Trophoblast cell (in vitro differentiated cells and primary cell): ENCODE measurements around the gene TUFT1.

Experiments
- DNase-seq, 2 donors: peaks; one replicate each; pipeline ENCODE4 v3.0.0-alpha.2; 2016
- H2AFZ ChIP-seq: 2 replicates; pipeline ENCODE4 v1.6.1; 2013; ENCODE audit warnings: low read length, moderate library complexity, mild to moderate bottlenecking; ENCODE audit not compliant: insufficient read depth, poor library complexity
- H2AK5ac ChIP-seq: 2 replicates; pipeline ENCODE4 v1.6.1; 2013; ENCODE audit warnings: mild to moderate bottlenecking, low read length
- H2BK120ac ChIP-seq: 2 replicates; pipeline ENCODE4 v1.6.1; 2013; ENCODE audit warnings: low read length, mild to moderate bottlenecking, moderate library complexity; ENCODE audit not compliant: insufficient read depth, poor library complexity
- H2BK12ac ChIP-seq: 2 replicates; pipeline ENCODE4 v1.6.1; 2013; ENCODE audit warnings: mild to moderate bottlenecking, low read length, moderate library complexity
- H2BK5ac ChIP-seq: 2 replicates; pipeline ENCODE4 v1.6.1; 2013; ENCODE audit warnings: low read length, low read depth, moderate library complexity, mild to moderate bottlenecking; ENCODE audit not compliant: poor library complexity
- H3K14ac ChIP-seq: 2 replicates; pipeline ENCODE4 v1.6.1; 2013; ENCODE audit warnings: mild to moderate bottlenecking, low read length
- H3K18ac ChIP-seq: 2 replicates; pipeline ENCODE4 v1.6.1; 2013; ENCODE audit warnings: mild to moderate bottlenecking, low read length
- H3K23ac ChIP-seq: 2 replicates; pipeline ENCODE4 v1.6.1; 2013; ENCODE audit warnings: low read length
- H3K27ac ChIP-seq: 2 replicates; pipeline ENCODE4 v1.5.1; 2013; ENCODE audit warnings: low read depth, mild to moderate bottlenecking, inconsistent platforms, low read length, moderate library complexity
- H3K27me3 ChIP-seq: 2 replicates; pipeline ENCODE4 v1.6.1; 2013; ENCODE audit warnings: inconsistent platforms, mild to moderate bottlenecking, low read length, moderate library complexity; ENCODE audit not compliant: insufficient read depth
- H3K36me3 ChIP-seq, 2 experiments: 1 replicate in 1 of 2; 2 replicates in 1 of 2; pipeline ENCODE4 v1.6.1; 2013; ENCODE audit warnings: low read length in 2 of 2, mild to moderate bottlenecking in 2 of 2, moderate library complexity in 1 of 2; ENCODE audit not compliant: insufficient read depth in 2 of 2, control insufficient read depth in 1 of 2
- H3K4ac ChIP-seq: 2 replicates; pipeline ENCODE4 v1.6.1; 2013; ENCODE audit warnings: low read depth, mild to moderate bottlenecking, low read length, moderate library complexity
- H3K4me1 ChIP-seq, 2 experiments: 1 replicate in 1 of 2; 2 replicates in 1 of 2; pipeline ENCODE4 v1.6.1; 2013; ENCODE audit warnings: low read length in 2 of 2, mild to moderate bottlenecking in 2 of 2, moderate library complexity in 1 of 2; ENCODE audit not compliant: insufficient read depth in 2 of 2, control insufficient read depth in 1 of 2
- H3K4me2 ChIP-seq: 2 replicates; pipeline ENCODE4 v1.6.1; 2013; ENCODE audit warnings: inconsistent platforms, mild to moderate bottlenecking, low read length, moderate library complexity
- H3K4me3 ChIP-seq: 2 replicates; pipeline ENCODE4 v1.5.1; 2013; ENCODE audit warnings: mild to moderate bottlenecking, low read depth, low read length, inconsistent platforms
- H3K79me1 ChIP-seq: one replicate; pipeline ENCODE4 v1.6.1; 2013; ENCODE audit warnings: low read length
- H3K79me2 ChIP-seq: 2 replicates; pipeline ENCODE4 v1.6.1; 2013; ENCODE audit warnings: low read length, mild to moderate bottlenecking; ENCODE audit not compliant: control insufficient read depth, insufficient read depth, poor library complexity
- H3K9ac ChIP-seq: 2 replicates; pipeline ENCODE4 v1.6.1; 2013; ENCODE audit warnings: mild to moderate bottlenecking, low read length
- H3K9me3 ChIP-seq: 2 replicates; pipeline ENCODE4 v1.6.1; 2013; ENCODE audit warnings: low read depth, mild to moderate bottlenecking, control low read depth, inconsistent platforms, low read length; ENCODE audit not compliant: insufficient read depth
- H4K12ac ChIP-seq: 2 replicates; pipeline ENCODE4 v1.6.1; 2013; ENCODE audit warnings: low read depth, mild to moderate bottlenecking, low read length, moderate library complexity
- H4K8ac ChIP-seq: 2 replicates; pipeline ENCODE4 v1.6.1; 2013; ENCODE audit warnings: low read depth, mild to moderate bottlenecking, low read length, moderate library complexity
- H4K91ac ChIP-seq: one replicate; pipeline ENCODE4 v1.6.1; 2013; ENCODE audit warnings: low read depth, mild to moderate bottlenecking, low read length, moderate library complexity
- WGBS: extraction: QIAGEN DNeasy Blood & Tissue Kit; methylation state at CpG from one replicate; pipeline ENCODE4 v1.1.7; 2013; ENCODE audit warnings: missing lambda C conversion rate; ENCODE audit not compliant: insufficient read length, insufficient coverage; ENCODE audit errors: extremely low coverage; 5-methylcytosine and 5-hydroxymethylcytosine counted together

The TUFT1 gene

GRCh38 chr1:151611288-151611790, 71.2 kb downstream of the TUFT1 start:
- no peak overlapping the region for H3K14ac ChIP-seq
- no peak overlapping the region for H3K4ac ChIP-seq
- peaks cover 16% of the 10 kb centered on the region for H3K79me1 ChIP-seq
- H2BK120ac ChIP-seq = no peak overlapping the region
- H3K23ac ChIP-seq = no peak overlapping the region
- DNase-seq = peak; percentile 95 to 99
- H3K4me1 ChIP-seq = peaks cover 14 to 15% of the 10 kb centered on the region in 2 experiments
- H3K9ac ChIP-seq = no peak overlapping the region
- H3K9me3 ChIP-seq = no peaks in the 10 kb centered on the region
- H3K4me2 ChIP-seq = peak overlapping the region; percentile 30
- H3K4me3 ChIP-seq = no peak overlapping the region
- no peak overlapping the region for H2BK5ac ChIP-seq
- H2AK5ac ChIP-seq = no peak overlapping the region
- H3K36me3 ChIP-seq = no peaks in the 10 kb centered on the region
- no peak overlapping the region for H2BK12ac ChIP-seq
- no peak overlapping the region for H4K8ac ChIP-seq
- H3K79me2 ChIP-seq = peaks cover 8% of the 10 kb centered on the region
- H4K91ac ChIP-seq = peak overlapping the region; percentile 29
- no peak overlapping the region for H3K18ac ChIP-seq
- H3K27me3 ChIP-seq = no peaks in the 10 kb centered on the region
- no peak overlapping the region for H2AFZ ChIP-seq
- no peak overlapping the region for H4K12ac ChIP-seq
- WGBS = no CpG with 5 or more reads among the region's 6 CpGs
- H3K27ac ChIP-seq = peak overlapping the region; percentile 49

GRCh38 chr1:151611832-151612500, 71.9 kb downstream of the TUFT1 start, which contains the start of gene SNX27:
Gene SNX27, plus strand, starts transcription at chr1:151612050. Its CDS starts 152 bp downstream, at chr1:151612202.
- Histone ChIP-seq H3K27ac (peak within 1 kb of the TSS; percentile 78), H3K23ac (no peak within 1 kb of the TSS), H4K12ac (peak within 1 kb of the TSS; percentile 82), H3K9me3 (no peaks in the 10 kb centered on the region), H3K79me2 (peaks cover 8% of the 10 kb centered on the region), H2AK5ac (peak within 1 kb of the TSS; percentile 56), H3K14ac (peak within 1 kb of the TSS; percentile 95), H3K9ac (peak within 1 kb of the TSS; percentile 83), H3K4me3 (peak within 1 kb of the TSS; percentile 98), H3K4me2 (peak within 1 kb of the TSS; percentile 55), H3K18ac (peak within 1 kb of the TSS; percentile 97), H3K27me3 (no peaks in the 10 kb centered on the region), H4K8ac (peak within 1 kb of the TSS; percentile 98), H3K79me1 (peaks cover 14% of the 10 kb centered on the region), H2BK120ac (peak within 1 kb of the TSS; percentile 94), H3K4me1 (peaks cover 12% of the 10 kb centered on the region in 2 experiments), H2AFZ (peak within 1 kb of the TSS; percentile 97), H3K36me3 (no peaks in the 10 kb centered on the region), H2BK5ac (peak within 1 kb of the TSS; percentile 92), H2BK12ac (peak within 1 kb of the TSS; percentile 67), H3K4ac (peak within 1 kb of the TSS; percentile 75), H4K91ac (peak within 1 kb of the TSS; percentile 98)
- peak; percentile 88 to 89 for DNase-seq
- no CpG with 5 or more reads among the region's 79 CpGs for WGBS

GRCh38 chr1:151612501-151613281, 72.6 kb downstream of the TUFT1 start:
- Histone ChIP-seq H3K4me3 (peak overlapping the region; percentile 98), H3K4me2 (peak overlapping the region; percentile 55), H3K23ac (no peak overlapping the region), H2AFZ (peak overlapping the region; percentile 97), H3K79me2 (peaks cover 8% of the 10 kb centered on the region), H4K91ac (peak overlapping the region; percentile 98), H3K9me3 (no peaks in the 10 kb centered on the region), H3K27me3 (no peaks in the 10 kb centered on the region), H3K27ac (peak overlapping the region; percentile 78), H3K9ac (peak overlapping the region; percentile 83), H2BK120ac (peak overlapping the region; percentile 94), H2BK5ac (peak overlapping the region; percentile 92), H2BK12ac (no peak overlapping the region), H3K79me1 (peaks cover 11% of the 10 kb centered on the region), H4K12ac (peak overlapping the region; percentile 82), H3K18ac (peak overlapping the region; percentile 97), H3K36me3 (no peaks in the 10 kb centered on the region), H2AK5ac (peak overlapping the region; percentile 56), H3K14ac (peak overlapping the region; percentile 95), H4K8ac (peak overlapping the region; percentile 98), H3K4ac (peak overlapping the region; percentile 75), H3K4me1 (peaks cover 9 to 11% of the 10 kb centered on the region in 2 experiments)
- WGBS = no CpG with 5 or more reads among the region's 44 CpGs
- DNase-seq = no peak

- H3K18ac ChIP-seq = peak overlapping the region; percentile 47
- peaks cover 8% of the 10 kb centered on the region for H3K79me2 ChIP-seq
- no peak overlapping the region for H4K12ac ChIP-seq
- H3K9ac ChIP-seq = no peak overlapping the region
- no peaks in the 10 kb centered on the region for H3K36me3 ChIP-seq
- no peak overlapping the region for H2BK12ac ChIP-seq
- no peak overlapping the region for H4K8ac ChIP-seq
- no peaks in the 10 kb centered on the region for H3K27me3 ChIP-seq
- peak overlapping the region; percentile 28 for H3K4ac ChIP-seq
- H3K27ac ChIP-seq = no peak overlapping the region
- H3K4me1 ChIP-seq = peaks cover 6 to 10% of the 10 kb centered on the region in 2 experiments
- no peak overlapping the region for H2BK5ac ChIP-seq
- no peak overlapping the region for H3K14ac ChIP-seq
- no peak for DNase-seq
- H2BK120ac ChIP-seq = no peak overlapping the region
- no CpG with 5 or more reads among the region's 9 CpGs for WGBS
- H2AK5ac ChIP-seq = no peak overlapping the region
- no peaks in the 10 kb centered on the region for H3K9me3 ChIP-seq
- H3K4me3 ChIP-seq = peak overlapping the region; percentile 98
- H2AFZ ChIP-seq = peak overlapping the region; percentile 97
- peak overlapping the region; percentile 55 for H3K4me2 ChIP-seq
- peak overlapping the region; percentile 11 for H3K23ac ChIP-seq
- H4K91ac ChIP-seq = no peak overlapping the region
- peaks cover 9% of the 10 kb centered on the region for H3K79me1 ChIP-seq
These were observed 73.2 kb downstream of the TUFT1 start for GRCh38 chr1:151613282-151613780.
